GM10266 (cell line): ENCODE data around the gene PRR5L.

Source experiments
- DNase-seq: peaks from one replicate; pipeline ENCODE4 v3.0.0; 2012; ENCODE audit errors: extremely low spot score
- TF ChIP-seq, protein P1 (sequence below): IDR thresholded peaks from 2 replicates; pipeline ENCODE4 v1.5.1; 2012; ENCODE audit warnings: mild to moderate bottlenecking, low read depth; ENCODE audit not compliant: control insufficient read depth, insufficient read depth; ENCODE audit errors: missing control alignments

Gene PRR5L

DNA sequence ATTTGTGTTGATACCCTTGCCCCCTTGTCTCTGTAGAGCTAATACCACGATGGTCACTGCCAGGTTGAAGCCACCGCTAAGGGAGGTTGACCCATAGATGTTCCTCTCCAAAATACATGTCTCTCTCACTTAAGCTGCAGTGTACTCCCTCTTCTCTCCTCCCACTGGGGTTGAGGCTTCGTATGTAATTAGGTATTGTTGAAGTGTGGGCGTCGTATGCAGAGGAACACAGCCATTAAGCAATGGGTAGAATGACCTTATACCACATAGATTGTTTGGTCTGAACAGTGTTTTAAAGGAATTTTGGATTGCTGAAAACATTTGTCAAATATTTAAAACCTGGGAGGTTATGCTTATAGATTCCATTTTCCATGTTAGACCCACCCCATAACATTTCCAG, 142.0 kb downstream of the PRR5L start:
- TF ChIP-seq, protein P1, sequence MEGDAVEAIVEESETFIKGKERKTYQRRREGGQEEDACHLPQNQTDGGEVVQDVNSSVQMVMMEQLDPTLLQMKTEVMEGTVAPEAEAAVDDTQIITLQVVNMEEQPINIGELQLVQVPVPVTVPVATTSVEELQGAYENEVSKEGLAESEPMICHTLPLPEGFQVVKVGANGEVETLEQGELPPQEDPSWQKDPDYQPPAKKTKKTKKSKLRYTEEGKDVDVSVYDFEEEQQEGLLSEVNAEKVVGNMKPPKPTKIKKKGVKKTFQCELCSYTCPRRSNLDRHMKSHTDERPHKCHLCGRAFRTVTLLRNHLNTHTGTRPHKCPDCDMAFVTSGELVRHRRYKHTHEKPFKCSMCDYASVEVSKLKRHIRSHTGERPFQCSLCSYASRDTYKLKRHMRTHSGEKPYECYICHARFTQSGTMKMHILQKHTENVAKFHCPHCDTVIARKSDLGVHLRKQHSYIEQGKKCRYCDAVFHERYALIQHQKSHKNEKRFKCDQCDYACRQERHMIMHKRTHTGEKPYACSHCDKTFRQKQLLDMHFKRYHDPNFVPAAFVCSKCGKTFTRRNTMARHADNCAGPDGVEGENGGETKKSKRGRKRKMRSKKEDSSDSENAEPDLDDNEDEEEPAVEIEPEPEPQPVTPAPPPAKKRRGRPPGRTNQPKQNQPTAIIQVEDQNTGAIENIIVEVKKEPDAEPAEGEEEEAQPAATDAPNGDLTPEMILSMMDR: no peak
- DNase-seq: no peak

- TF ChIP-seq, protein P1: no peak
- DNase-seq: peak; percentile 62
These were observed 145.6 kb downstream of the PRR5L start for GRCh38 chr11:36441610-36442208.

DNA sequence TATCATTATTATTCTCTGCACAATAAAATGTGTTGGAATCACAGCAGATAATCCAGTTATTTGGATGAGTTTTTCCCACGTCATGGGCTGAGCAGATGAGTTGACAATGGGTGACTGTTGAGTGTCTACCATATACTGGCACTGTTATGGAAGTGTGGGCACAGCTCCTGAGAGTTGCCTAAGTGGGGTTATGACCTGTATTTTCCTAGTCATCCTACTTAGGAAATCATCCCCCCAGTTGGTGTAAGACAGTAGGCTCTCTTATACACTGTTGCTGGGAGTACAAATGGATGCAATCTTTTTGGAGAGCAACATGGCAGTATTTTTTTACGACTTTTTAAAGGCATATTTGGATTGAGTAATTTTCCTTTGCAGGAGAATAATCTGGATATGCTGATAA, 147.6 kb downstream of the PRR5L start:
- TF ChIP-seq, protein P1: no peak
- no peak for DNase-seq

GRCh38 chr11:36446135-36446534, 150.0 kb downstream of the PRR5L start:
- TF ChIP-seq, protein P1: no peak
- no peak for DNase-seq

- TF ChIP-seq, protein P1: no peak
- no peak for DNase-seq
These were observed 151.4 kb downstream of the PRR5L start for GRCh38 chr11:36447514-36447913.

GRCh38 chr11:36447947-36448346, 151.9 kb downstream of the PRR5L start:
- TF ChIP-seq, protein P1: no peak
- no peak for DNase-seq

DNA sequence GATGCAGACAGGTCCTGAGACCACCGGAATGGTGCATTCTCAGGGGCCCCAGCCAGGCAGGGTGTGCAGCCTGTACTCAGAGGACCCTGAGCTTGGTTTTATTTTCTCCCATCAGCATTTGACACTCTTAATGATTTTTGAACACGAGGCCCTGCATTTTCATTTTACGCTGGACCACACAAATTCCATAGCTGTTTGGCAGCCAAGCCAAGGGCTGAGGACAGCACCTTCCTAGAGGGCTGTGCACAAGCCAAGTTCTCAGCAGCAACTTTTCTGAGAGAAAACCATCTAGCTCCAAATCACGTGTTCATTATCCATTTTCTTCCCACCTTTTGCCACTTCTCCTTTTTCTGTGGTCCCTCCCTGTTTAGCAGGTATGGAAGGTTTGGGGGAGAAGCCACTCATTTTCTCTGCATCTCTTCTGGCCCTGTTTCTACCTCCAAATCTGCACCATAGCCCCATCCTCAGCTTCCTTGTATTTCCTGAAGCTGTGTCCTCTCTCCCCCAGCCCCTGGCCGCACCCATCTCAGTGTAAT, 153.5 kb downstream of the PRR5L start:
- TF ChIP-seq, protein P1: no peak
- no peak for DNase-seq
